Glomerular visceral epithelial cell (primary cell): ENCODE measurements around the gene COL4A2.
A peak's percentile ranks its signal among the peaks of the same experiment; 100 is the strongest.

ENCODE experiments used
- DNase-seq: peaks from one replicate; pipeline ENCODE4 v3.0.0-alpha.2; 2016; ENCODE audit errors: extremely low spot score

The COL4A2 gene

GRCh38 chr13:110533771-110534670, 226.9 kb downstream of the COL4A2 start:
- no peak for DNase-seq

DNA sequence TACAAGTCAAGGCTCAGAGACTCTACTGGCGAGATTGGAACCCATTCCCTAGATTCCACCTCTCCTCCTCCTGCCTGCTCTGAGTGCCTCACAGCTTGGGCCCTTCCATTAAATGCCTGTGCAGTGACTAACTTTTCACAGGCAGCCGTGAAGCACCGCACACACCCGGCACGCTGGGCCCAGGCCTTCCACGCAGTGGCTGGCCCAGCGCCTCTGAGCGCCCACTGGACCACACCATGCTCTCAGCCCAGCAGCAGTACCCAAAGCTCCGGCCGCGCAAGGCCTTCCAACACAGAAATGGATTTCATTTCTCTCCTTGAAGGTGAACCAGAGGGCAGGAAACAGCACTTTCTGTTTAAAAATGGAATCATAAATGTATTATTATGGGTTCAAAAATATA, 228.4 kb downstream of the COL4A2 start:
- DNase-seq, result no peak

GRCh38 chr13:110536006-110536693, 229.1 kb downstream of the COL4A2 start:
- no peak for DNase-seq

DNA sequence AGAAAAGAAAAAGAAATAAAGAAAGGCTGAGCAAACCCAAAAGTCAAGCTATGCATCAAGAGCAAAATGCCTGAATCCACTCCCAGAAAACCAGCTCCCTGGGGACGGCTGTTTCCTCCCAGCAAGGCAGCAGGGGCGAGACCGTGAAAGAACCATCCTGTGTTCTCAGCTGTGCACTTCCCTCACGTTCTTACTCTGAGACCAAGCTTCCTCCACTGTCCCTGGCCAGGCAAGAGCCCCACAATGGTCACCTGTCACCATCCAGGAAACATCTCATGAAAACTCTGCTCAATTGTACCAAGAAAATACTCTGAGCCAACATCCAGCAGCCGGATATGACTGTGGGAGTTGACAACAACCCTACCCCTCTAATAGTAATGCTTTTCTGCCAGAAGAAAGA, 231.5 kb downstream of the COL4A2 start:
- DNase-seq, result no peak

DNA sequence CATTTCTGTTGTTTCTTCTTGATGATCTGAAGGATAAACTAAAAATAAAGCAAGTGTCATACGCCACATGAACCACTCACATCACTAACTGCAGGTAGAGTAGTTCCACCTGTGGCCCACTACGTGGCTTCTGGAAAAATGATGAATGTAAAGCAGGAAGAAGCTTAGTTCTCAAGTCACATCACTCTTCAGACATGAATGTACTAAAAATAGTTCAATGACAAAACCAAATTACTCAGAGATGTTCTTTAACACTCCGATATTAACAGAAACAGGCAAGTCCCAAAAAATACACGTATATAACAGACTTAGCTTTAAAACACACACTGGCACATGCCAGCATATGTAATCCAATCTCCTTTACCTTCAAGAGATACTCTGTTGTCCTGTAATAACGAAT, 232.8 kb downstream of the COL4A2 start:
- DNase-seq, result no peak

GRCh38 chr13:110540871-110541525, 233.9 kb downstream of the COL4A2 start:
- no peak for DNase-seq

GRCh38 chr13:110541526-110541920, 234.4 kb downstream of the COL4A2 start:
- DNase-seq, result no peak

DNA sequence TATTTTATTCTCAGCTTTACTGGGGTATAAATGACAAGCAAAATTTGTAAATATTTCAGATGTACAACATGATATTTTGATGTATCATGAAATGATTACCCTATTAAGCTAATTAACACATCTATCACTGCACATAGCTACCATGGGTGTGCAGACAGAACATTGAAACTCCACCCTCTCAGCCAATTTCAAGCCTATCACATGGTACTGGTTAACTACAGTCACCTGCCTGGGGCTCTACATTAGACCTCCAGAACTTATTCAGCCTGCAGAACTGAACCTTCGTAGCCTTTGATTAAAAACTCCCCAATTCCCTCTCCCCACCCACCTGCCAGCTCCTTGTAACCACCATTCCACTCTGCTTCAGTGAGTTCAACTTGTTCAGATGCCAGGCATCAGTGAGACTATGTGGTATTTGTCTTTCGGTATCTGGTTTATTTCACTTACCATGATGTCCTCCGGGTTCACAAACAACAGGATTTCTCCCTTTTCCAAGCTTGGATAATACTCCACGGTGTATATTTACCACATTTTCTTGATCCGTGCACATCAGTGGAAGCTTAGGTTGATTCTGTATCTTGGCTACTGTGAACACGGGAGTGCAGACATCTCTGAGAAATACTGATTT, 235.2 kb downstream of the COL4A2 start:
- no peak for DNase-seq

DNA sequence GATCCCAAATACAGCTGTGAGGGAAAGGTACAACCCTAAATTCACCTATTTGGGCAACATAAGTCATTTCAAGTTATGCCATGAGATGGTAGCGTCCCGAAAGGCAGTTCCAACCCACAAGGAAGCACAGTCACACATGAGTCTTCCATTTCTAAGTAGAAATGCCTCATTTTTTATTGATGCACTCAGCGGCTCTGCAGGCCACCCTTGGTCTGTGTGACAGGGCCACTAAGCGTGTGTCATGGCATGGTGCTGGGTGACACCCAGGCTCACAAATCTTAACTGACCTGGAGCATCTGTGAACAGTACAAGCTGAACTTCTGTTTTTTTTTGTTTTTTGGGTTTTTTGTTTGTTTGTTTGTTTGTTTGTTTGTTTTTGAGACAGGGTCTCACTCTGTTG, 239.3 kb downstream of the COL4A2 start:
- DNase-seq, result no peak

DNA sequence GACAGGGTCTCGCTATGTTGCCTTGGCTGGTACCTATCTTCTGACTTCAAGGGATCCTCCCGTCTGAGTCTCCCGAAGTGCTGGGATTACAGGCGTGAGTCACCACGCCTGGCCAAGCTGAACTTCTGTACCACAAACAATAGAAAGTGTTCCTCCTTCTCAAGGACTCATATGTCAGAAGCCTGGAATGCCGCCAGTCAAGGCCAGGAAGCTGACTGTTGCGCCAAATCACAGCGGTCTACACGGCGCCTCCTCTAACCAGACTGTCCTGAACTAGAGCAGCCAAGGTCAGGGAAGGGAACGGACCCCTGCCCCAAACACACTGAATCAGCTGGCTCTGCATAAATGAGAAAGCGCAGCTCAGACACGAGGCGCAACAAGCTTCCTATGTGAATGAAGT, 239.8 kb downstream of the COL4A2 start:
- peak; percentile 96 for DNase-seq

DNA sequence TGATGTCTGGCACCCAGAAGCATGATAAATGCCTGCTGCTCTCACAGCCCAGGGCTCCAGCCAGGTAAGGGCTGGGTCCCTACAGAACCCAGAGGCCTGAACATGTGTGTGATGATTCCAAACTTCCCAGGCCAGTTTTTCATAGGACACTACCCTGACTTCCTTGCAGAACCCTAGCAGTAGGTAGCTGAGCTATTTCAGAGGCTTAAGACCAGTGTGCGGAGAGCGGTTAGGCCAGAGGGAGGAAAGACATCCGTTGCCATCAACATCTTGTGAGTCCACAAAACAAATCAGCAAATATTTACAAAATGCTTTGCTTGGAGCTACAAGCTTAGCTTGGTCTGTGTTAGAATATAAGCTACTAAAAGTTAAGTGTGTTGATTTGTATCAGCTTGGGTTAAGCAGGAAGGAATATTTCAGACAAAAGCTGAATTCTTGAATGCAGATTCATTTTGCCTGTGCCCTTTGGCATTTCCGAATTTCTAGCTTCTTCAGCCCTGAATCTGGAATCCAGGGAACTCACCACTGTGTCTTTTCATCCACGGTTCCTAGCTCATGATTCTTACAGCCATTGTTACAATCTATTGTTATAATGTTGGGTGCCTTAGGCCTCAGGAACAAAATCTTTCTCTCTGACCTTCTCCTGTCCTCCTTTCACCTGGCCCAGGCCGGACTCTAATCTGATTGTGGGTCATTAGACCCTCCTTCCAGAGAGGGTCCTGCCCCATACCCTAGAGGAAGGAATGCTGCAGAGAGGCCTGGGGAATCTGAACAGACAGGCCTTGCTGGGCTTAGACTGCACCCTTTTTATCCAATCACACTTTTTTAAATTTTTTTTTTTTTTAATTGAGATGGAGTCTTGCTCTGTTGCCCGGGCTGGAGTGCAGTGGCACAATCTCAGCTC, 242.1 kb downstream of the COL4A2 start:
- no peak for DNase-seq

DNA sequence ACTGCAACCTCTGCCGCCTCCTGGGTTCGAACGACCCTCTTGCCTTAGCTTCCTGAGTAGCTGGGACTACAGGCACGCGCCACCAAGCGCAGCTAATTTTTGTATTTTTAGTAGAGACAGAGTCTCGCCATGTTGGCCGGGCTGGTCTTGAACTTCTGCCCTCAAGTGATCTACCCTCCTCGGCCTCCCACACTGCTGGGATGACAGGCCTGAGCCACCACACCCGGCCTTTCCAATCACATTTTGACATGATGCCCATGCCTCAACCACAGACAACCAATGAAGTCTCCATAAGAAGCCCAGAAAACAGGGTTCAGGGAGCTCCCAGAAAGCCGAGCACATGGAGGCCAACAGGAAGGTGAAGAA, 242.7 kb downstream of the COL4A2 start:
- no peak for DNase-seq

DNA sequence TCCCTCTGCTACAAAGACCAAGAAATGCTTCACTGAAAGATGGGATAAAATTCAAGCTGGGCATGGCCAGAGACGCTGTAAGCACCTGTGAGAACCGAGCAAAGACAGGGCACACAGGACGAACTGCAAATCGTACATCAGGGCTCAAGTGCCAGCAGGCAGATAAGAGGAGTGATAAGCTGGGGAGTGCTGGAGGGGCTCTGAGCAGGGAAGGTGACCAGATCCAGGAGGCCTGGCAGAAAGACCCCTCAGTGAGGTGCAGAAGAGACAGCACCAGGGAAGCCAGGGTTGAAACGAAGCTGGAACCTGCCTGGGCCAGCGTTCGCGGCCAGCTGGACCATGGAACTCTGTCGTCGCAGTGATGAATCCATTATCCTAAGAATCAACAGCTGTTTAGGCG, 244.2 kb downstream of the COL4A2 start:
- no peak for DNase-seq

- no peak for DNase-seq
Measured at GRCh38 chr13:110552767-110553166, 245.7 kb downstream of the COL4A2 start.

DNA sequence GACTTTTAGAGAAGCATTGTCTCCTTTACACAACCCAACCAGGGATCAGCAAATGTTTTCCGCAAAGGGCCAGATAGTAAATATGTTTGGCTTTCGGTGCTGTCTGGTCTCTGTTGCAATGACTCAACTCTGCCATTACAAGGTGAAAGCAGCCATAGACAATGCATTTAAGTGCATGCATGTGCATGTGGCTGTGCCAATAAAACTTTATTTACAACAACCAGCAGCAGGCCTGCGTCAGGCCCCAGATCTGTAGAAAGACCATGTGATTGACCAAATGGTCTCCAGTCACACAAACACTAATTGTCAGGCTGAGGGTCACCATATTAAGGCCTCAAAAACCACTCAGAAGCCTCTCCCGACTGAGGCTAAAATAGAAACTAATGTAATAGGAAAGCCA, 246.3 kb downstream of the COL4A2 start:
- DNase-seq, result no peak

- no peak for DNase-seq
Measured at GRCh38 chr13:110554227-110554836, 247.2 kb downstream of the COL4A2 start.

- no peak for DNase-seq
Measured at GRCh38 chr13:110554946-110555345, 247.9 kb downstream of the COL4A2 start.

DNA sequence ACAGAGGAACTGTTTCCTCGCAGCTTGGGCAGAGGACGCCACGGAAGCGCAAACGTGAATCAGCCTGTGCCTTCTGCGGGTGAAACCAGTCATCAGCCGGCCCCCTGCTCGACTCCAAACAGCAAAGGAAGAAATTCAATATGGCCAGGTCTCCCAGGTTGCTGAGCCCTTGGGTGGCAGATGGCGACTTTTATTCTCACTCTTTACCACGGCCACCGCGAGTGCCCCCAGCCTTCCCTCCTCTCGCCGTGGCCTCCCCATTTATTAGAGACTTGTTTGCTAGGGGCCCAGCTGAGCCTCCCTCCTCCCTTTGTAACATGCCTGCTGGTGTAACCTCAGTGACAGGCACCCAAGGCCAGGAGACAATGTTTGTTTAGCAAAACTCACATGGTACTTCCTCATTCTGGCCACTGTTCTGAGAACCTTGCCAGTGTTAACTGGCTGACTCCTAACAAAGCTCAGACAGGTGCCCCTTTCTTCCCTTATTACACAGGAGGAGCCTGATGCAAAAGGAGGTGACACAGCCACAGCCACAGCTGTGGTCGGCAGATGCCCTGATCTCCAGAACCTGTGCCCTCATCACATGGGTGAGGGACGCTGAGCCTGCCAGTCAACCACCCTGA, 248.6 kb downstream of the COL4A2 start:
- DNase-seq, result no peak

- DNase-seq, result no peak
Measured at GRCh38 chr13:110556224-110556606, 249.1 kb downstream of the COL4A2 start.

GRCh38 chr13:110557082-110557481, 250.0 kb downstream of the COL4A2 start:
- no peak for DNase-seq
